Prostate gland (tissue), 2 donors: ENCODE measurements around the gene TSKS.

Experiments
- POLR2A ChIP-seq: fragments of 450-650 bp; IDR thresholded peaks from one replicate; pipeline ENCODE4 v1.6.1; 2016; ENCODE audit warnings: antibody characterized with exemption, mild to moderate bottlenecking
- POLR2AphosphoS5 ChIP-seq: sonication (generic); formaldehyde crosslinking; IDR thresholded peaks from one replicate; pipeline ENCODE4 v1.6.1; 2017; ENCODE audit warnings: antibody characterized with exemption
- TF ChIP-seq, protein P1 (sequence below), 4 experiments: fragments of 200-600 bp in 2 of 4; fragments of 450-650 bp in 2 of 4; sonication (generic) in 2 of 4; IDR thresholded peaks; 1 replicate in 3 of 4; 2 replicates in 1 of 4; pipeline ENCODE4 v1.5.1; 2016 to 2019; ENCODE audit warnings: antibody characterized with exemption in 4 of 4, mild to moderate bottlenecking in 2 of 4, moderate library complexity in 2 of 4

- TF ChIP-seq POLR2AphosphoS5 (no peak), POLR2A (no peak)
- TF ChIP-seq, protein P1, sequence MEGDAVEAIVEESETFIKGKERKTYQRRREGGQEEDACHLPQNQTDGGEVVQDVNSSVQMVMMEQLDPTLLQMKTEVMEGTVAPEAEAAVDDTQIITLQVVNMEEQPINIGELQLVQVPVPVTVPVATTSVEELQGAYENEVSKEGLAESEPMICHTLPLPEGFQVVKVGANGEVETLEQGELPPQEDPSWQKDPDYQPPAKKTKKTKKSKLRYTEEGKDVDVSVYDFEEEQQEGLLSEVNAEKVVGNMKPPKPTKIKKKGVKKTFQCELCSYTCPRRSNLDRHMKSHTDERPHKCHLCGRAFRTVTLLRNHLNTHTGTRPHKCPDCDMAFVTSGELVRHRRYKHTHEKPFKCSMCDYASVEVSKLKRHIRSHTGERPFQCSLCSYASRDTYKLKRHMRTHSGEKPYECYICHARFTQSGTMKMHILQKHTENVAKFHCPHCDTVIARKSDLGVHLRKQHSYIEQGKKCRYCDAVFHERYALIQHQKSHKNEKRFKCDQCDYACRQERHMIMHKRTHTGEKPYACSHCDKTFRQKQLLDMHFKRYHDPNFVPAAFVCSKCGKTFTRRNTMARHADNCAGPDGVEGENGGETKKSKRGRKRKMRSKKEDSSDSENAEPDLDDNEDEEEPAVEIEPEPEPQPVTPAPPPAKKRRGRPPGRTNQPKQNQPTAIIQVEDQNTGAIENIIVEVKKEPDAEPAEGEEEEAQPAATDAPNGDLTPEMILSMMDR (IDR thresholded peaks at IDR 0.05): no peak
These were observed 35.5 kb upstream of the TSKS start for GRCh38 chr19:49798574-49798973.
